ENCODE results near the gene NFKBIL1.

DNA sequence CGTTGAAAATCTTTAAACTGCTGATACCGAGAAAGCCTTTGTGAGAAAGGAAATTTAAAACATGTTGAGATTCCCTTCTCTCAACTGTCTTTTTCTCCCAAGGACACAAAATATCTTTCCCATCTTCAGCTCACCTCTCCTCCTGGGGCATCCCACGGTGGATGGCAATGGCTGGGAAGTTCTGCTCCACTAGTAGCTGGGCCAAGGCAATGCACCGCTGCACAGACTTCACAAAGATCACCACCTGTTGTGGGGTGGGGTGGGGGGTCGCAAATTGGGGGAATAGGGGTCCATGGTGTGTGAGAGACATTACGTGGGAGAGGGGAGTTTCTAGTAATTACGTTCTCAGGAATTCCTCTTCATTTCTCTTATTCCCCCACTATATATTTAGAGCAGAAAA, 16.2 kb upstream of the NFKBIL1 start:
- TF ChIP-seq EZH2phosphoT487 (IDR thresholded peaks at IDR 0.05; ENCODE audit: low read depth, severe bottlenecking, unreplicated experiment) = no peak
- TF ChIP-seq CTCF (IDR thresholded peaks at IDR 0.05; ENCODE audit: poor library complexity) = no peak

Measured in hepatocyte (in vitro differentiated cells).